D721Med (cell line): ENCODE data around the gene IL17RE.

Experiments used
- DNase-seq: peaks from one replicate; pipeline ENCODE4 v3.0.0; 2011; ENCODE audit warnings: low spot score; ENCODE audit not compliant: insufficient read length
- FAIRE-seq: peaks from 2 replicates; lab custom pipeline; 2011; peaks lifted over from hg19 to GRCh38; lab: Jason Lieb, UNC
- TF ChIP-seq, protein P1 (sequence below): IDR thresholded peaks from 2 replicates; pipeline ENCODE4 v1.5.1; 2012; ENCODE audit warnings: mild to moderate bottlenecking, control low read depth; ENCODE audit not compliant: insufficient read depth; ENCODE audit errors: missing control alignments

IL17RE gene

DNA sequence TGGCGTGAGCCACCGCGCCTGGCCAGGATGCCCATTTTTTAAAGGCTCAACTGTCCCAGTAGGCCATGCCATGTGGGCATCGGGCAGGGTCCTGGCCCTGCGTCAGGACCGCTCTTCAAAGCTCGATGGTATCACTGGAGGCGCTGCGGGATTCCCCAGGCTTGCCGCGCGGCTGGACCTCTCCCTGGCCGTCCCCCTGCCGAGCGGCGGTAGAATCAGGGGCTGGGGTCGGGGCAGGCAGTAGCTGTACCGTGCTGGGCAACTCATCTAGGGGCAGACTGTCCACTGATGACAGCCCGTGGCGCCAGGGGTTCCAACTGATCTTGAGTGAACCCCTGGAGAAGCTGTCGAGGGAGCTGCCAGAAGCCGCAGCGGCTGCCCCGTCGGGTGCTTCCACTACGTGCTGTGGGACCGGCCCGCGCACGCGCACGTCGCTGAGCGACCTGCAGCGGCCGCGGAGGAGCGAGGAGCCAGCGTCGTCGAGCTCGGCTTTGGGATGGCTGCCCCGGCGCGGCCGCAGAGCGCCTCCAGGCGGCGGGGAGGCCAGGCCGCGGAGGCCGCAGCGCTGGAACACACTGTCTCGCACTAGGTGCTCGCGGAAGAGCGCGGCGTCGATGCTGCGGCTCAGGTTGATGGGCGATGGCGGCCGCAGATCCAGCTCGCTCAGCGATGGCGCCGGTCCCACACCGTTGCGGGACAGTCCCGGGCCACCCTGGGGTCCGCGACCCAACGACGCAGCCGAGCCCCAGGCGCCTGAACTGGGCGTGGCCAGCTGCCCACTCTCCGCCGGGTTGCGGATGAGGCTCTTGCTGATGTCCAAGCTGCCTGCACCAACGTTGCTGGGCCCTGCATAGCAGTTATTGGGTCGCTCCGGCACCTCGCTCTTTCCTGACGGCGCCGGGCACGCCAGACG is 43.7 kb downstream of the IL17RE start:
- FAIRE-seq (no peak), DNase-seq (peak; percentile 82)
- TF ChIP-seq, protein P1, sequence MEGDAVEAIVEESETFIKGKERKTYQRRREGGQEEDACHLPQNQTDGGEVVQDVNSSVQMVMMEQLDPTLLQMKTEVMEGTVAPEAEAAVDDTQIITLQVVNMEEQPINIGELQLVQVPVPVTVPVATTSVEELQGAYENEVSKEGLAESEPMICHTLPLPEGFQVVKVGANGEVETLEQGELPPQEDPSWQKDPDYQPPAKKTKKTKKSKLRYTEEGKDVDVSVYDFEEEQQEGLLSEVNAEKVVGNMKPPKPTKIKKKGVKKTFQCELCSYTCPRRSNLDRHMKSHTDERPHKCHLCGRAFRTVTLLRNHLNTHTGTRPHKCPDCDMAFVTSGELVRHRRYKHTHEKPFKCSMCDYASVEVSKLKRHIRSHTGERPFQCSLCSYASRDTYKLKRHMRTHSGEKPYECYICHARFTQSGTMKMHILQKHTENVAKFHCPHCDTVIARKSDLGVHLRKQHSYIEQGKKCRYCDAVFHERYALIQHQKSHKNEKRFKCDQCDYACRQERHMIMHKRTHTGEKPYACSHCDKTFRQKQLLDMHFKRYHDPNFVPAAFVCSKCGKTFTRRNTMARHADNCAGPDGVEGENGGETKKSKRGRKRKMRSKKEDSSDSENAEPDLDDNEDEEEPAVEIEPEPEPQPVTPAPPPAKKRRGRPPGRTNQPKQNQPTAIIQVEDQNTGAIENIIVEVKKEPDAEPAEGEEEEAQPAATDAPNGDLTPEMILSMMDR, result peak; percentile 75

DNA sequence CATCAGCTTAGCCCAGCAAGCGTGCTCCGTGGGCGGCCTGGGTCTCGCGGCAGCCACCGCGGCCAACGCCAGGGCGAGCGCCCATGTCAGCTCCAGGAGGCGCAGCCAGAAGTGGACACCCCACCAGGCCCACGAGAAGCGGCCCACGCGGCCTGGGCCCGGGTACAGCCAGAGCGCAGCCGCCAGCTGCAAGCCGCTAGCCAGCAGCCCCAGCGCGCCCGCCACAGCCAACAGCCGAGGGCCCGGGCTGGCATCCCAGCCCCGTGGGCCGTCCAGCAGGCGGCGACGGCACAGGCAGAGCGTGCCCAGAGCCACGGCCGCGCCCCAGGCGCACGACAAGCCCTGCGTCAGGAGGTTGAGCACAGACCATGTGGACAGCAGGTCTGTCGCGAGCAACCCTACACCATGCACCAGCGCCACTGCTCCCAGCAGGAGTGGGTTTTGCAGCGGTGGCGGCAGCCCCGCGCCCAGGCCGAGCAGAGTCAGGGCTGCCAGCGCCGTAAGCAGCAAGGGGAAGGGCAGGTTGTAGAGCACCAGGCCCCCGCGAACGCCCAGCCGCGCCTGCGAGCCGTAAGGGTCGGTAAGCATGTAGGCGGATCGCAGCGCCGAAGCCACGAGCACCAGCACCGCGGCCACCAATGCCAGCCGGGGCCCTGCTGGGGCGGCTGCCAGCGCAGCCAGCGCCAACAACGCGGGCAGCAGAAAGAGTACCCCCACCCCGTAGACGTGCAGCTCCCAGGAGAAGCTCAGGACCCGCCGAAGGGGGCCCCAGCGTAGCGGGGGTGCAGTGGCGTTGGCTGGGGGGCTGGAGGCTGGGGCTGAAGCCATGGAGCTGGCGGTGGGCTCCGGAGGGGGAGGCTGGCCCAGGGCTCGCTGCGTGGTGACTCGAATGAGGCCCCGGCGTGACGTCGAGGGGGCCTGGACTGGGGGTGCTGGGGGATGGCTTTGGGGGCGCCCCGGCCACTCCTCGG is 44.7 kb downstream of the IL17RE start:
- TF ChIP-seq, protein P1, result peak; percentile 52
- FAIRE-seq, result no peak
- DNase-seq, result peak; percentile 47

DNA sequence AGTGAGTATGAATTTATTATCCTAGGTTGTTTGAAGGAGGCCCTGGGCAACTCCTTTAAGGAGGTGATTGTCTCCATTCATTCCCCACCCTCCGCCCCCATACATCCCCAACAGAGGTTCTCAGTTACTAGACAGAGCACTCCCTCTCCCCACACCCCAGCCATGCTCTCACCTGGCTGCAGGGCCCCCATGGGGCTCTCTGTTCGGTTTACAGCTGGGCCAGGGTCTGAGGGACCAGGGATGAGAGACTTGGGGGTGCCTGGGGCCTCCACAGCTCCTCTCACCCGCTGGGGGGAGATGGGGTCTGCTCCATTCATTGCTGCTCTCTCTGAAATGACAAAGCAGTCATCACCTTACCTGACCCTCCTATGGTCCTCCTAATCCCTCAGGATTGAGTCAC is 45.9 kb downstream of the IL17RE start:
- TF ChIP-seq, protein P1, result no peak
- no peak for FAIRE-seq

DNA sequence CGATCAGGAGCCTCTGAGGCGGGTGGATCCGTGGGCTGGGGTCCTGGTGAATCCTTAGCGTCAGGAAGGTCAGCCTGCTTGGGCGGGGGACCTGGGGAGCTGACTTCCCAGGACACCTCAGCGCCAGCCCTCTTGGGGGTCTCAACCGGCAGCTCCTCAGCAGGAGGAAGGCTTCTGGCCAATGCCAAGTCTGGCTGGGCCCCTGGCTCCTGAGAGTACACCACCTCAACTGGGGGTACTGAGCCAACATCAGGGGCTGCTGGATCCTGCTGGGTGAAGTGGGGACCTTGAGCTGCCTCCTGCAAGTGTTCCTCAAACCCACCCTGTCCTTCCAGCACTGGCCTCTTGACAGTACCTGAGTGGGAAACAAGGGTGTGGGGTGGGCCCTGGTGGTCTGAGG is 46.5 kb downstream of the IL17RE start:
- FAIRE-seq (no peak), DNase-seq (no peak)
- TF ChIP-seq, protein P1, result no peak

More for the DNA sequence above, 45.9 kb downstream of the IL17RE start:
- no peak for DNase-seq

DNA sequence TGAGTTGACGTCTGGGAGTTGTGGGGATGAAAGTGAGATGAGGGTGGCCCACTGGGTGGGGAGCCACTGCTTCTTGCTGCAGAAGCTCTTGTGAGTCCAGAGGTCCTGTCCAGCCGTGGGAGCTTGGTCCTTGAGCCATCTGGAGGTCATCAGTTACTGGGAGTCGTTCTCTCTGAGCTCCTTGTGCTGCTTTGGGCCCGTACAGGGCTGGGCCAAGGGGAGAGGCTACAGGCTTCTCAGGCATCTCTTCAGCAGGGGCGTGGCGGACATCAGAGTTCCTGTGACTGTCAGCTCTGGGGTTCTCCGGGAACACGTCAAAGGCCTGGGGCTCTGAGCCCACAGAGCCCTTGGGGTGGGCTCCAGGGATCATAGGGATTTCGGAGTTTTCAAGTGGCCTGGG is 47.0 kb downstream of the IL17RE start:
- TF ChIP-seq, protein P1, result no peak
- DNase-seq, result no peak
- FAIRE-seq, result no peak

DNA sequence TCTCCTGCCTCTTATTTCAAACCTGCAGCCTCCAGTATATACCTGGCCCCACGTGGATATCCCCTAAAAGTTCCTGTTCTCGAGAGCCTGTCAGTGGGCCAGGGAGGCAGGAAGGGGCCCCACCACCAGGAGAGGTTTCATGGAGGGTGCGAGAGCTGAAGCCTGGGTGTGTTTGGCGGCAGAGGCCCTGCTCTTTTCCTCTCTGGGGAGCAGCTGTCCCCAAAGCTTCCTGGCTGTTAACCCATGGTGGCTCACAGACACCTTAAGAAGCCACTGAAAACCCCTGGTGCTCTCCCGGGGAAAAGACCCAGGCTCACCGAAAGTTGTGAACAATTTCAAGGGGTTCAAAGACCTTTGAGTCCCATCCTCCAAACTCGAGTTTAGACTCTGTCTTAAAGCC is 48.5 kb downstream of the IL17RE start:
- no peak for DNase-seq
- FAIRE-seq, result no peak
- TF ChIP-seq, protein P1, result no peak
